Epithelial cell of esophagus (primary cell): Measurements from ENCODE around the gene SALL1.

Experiments
- DNase-seq: peaks from one replicate; pipeline ENCODE4 v3.0.0; 2010; ENCODE audit warnings: low read depth
- H3K4me3 ChIP-seq: 2 replicates; pipeline ENCODE4 v1.5.1; 2011; ENCODE audit warnings: mild to moderate bottlenecking, low read length, control low read depth
- TF ChIP-seq, protein P1 (sequence below): IDR thresholded peaks from 2 replicates; pipeline ENCODE4 v1.5.1; 2011; ENCODE audit warnings: low read depth, mild to moderate bottlenecking, low read length, control low read depth, inconsistent platforms; ENCODE audit not compliant: insufficient read depth; ENCODE audit errors: missing control alignments

SALL1 gene

GRCh38 chr16:51150888-51151320 is at the start of gene SALL1:
SALL1 (minus strand) TSS chr16:51151270; CDS start chr16:51151241, 29 bp downstream.
- TF ChIP-seq, protein P1, sequence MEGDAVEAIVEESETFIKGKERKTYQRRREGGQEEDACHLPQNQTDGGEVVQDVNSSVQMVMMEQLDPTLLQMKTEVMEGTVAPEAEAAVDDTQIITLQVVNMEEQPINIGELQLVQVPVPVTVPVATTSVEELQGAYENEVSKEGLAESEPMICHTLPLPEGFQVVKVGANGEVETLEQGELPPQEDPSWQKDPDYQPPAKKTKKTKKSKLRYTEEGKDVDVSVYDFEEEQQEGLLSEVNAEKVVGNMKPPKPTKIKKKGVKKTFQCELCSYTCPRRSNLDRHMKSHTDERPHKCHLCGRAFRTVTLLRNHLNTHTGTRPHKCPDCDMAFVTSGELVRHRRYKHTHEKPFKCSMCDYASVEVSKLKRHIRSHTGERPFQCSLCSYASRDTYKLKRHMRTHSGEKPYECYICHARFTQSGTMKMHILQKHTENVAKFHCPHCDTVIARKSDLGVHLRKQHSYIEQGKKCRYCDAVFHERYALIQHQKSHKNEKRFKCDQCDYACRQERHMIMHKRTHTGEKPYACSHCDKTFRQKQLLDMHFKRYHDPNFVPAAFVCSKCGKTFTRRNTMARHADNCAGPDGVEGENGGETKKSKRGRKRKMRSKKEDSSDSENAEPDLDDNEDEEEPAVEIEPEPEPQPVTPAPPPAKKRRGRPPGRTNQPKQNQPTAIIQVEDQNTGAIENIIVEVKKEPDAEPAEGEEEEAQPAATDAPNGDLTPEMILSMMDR = no peak
- no peak for DNase-seq
- H3K4me3 ChIP-seq = no peak within 1 kb of the TSS

DNA sequence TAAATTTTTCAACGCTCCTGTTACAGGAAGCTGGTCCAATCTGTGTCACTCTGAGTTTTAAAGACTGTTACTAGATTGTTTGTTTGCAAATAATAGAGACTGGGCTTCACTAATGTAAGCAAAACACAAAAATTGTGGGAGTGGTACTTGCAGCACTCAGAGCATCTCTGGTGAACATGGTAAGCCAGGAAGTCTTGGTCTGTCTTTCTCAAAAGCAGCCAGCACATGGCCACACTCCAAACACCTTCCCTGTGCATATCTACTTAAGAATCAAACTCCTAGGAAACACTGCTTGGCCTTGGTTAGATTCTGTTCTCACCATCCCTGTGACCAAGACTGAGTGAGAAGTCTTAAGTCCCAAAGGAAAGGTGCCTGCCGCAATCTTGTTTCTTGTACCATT is 49.7 kb upstream of the SALL1 start:
- TF ChIP-seq, protein P1 = no peak
- no peak overlapping the region for H3K4me3 ChIP-seq
- DNase-seq = no peak

DNA sequence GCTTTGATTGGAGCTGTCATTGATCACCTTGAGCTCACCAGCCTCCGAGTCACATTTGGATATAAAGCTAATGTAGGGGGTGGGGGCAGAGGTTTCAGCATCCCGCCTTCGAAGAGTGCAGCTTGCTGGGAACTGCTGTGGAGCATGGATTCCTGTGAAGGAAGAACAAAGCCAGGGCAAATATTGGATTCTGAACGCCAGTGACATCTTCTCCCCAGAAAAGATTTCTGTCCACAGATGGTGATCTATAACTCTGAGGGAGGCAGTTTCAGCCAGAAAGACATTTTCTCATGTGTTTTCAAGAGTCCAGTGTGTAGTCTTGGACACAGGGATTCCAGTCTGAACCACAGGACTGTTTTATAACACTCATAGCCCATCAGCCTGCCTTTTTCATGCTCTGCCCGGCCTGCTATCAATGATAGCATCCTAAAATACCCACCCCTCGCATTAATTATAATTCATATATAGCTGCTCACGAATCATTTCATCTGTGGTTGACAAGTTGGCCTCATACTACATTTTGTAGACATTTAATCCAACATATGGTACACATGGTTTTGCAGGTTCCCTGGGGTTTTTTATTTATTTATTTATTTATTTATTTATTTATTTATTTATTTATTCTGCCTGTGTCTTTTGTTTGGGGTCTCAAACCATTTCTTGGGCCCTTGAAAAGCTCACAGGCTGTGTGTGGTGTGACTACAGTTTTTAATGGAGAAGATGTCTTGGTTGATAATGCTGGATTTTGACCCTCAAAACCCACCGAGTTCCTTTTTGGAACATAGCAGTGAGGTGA is 47.1 kb upstream of the SALL1 start:
- TF ChIP-seq, protein P1 = no peak
- no peak overlapping the region for H3K4me3 ChIP-seq
- no peak for DNase-seq

DNA sequence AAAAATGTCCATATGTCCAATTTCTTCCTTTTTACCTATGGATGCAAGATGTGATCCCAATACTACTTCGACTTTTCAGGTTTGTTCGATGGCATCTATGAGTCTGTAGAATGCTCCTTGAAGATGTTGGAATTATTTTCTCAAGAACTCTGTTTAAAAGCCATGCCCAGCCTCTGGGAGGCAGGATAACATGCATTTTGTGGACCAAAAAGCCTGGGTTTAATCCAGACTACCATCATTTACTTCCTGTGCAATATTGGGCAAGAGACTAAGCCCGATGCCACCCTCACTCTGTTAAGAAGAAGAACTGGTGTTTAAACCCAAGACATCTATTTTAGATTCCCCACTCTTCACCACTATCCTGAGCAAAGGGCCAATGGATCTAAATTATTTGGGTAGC is 42.8 kb upstream of the SALL1 start:
- no peak for DNase-seq
- H3K4me3 ChIP-seq = no peak overlapping the region
- TF ChIP-seq, protein P1 = no peak

GRCh38 chr16:51184702-51185433 is 33.8 kb upstream of the SALL1 start:
- no peak for DNase-seq
- no peak overlapping the region for H3K4me3 ChIP-seq
- TF ChIP-seq, protein P1 = no peak

DNA sequence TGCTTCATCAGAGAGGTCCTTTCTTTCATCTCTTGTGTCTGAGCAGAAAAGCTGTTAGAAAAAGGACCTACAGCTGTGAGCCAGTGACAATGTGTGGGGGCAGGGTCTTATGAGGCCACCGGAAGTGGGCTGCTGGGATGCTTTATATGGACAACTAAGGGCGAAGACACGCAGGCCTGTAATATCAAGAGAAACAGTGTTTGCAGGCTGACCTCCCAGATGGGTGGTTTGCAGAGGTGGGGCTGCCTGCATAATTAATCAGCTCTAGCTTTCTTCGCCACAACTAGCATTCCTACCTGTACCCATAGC is 30.4 kb upstream of the SALL1 start:
- TF ChIP-seq, protein P1 = no peak
- DNase-seq = no peak
- no peak overlapping the region for H3K4me3 ChIP-seq
